ENCODE results near the gene ZNF91. TPM values are rescaled to one million over a fixed set of nuclear protein-coding genes. Genes with fewer than 3 reads are reported as not detected.
A peak's percentile ranks its signal among the peaks of the same experiment; 100 is the strongest.
"Not testable (repeated sequence)": the region's sequence is repeated elsewhere in the genome, so short reads cannot be mapped to it uniquely, and the experiment has no call there.

ZNF91 gene
- total RNA-seq, 4 donors from 2014 or later = 11.7 to 40.4 (median 26.0) TPM

- Histone ChIP-seq H3K27me3 (no peaks in the 10 kb centered on the region), H3K9me3 (no peaks in the 10 kb centered on the region), H3K36me3 (no peaks in the 10 kb centered on the region), H3K27ac (no peak overlapping the region), H3K4me3 (no peak overlapping the region), H3K4me1 (peaks cover 0 to 4% (median 0%) of the 10 kb centered on the region in 3 donors)
- WGBS, 2 donors = 76 to 88% methylated on average over 4 of the region's 4 CpGs
- no peak for DNase-seq
- no peak for TF ChIP-seq CTCF (IDR thresholded peaks at IDR 0.05)
- no peak for TF ChIP-seq POLR2A (IDR thresholded peaks at IDR 0.05)
- intact Hi-C loops (cut with DNase I) = no loop called here
Observed at GRCh38 chr19:23401086-23401610, 5.9 kb upstream of the ZNF91 start.

- TF ChIP-seq CTCF (IDR thresholded peaks at IDR 0.05) (no peak), POLR2A (IDR thresholded peaks at IDR 0.05) (no peak)
- H3K9me3 ChIP-seq = no peaks in the 10 kb centered on the region
- WGBS, 2 donors = 86% methylated on average over 3 of the region's 3 CpGs
- H3K4me3 ChIP-seq = no peak overlapping the region
- no peak overlapping the region for H3K27ac ChIP-seq
- DNase-seq = no peak
- intact Hi-C loops (cut with DNase I) = no loop called here
- H3K27me3 ChIP-seq = no peaks in the 10 kb centered on the region
- no peaks in the 10 kb centered on the region for H3K36me3 ChIP-seq
- H3K4me1 ChIP-seq = peaks cover 4 to 12% (median 4%) of the 10 kb centered on the region in 3 donors
Observed at GRCh38 chr19:23399443-23399842, 4.2 kb upstream of the ZNF91 start.

GRCh38 chr19:23395722-23396117 lies 449 bp upstream of the ZNF91 start:
- DNase-seq; intact Hi-C loops (cut with DNase I); H3K9me3 ChIP-seq; H3K27me3 ChIP-seq: not testable (repeated sequence)
- Histone ChIP-seq H3K27ac (peak overlapping the region in 3 of 4 donors; percentile 91 to 97 (median 94)), H3K36me3 (peaks cover 0 to 22% (median 0%) of the 10 kb centered on the region in 3 donors), H3K4me3 (peak overlapping the region in 3 of 4 donors; percentile 71 to 84 (median 83)), H3K4me1 (peaks cover 12 to 48% (median 14%) of the 10 kb centered on the region in 3 donors)
- WGBS, 2 donors = 92 to 93% methylated on average over 10 of the region's 10 CpGs

GRCh38 chr19:23394511-23394910 lies 760 bp downstream of the ZNF91 start:
- Histone ChIP-seq H3K4me1 (peaks cover 12 to 59% (median 14%) of the 10 kb centered on the region in 3 donors), H3K36me3 (peaks cover 0 to 34% (median 0%) of the 10 kb centered on the region in 3 donors), H3K4me3 (peak overlapping the region; percentile 66 to 84 (median 77)), H3K27me3 (no peaks in the 10 kb centered on the region), H3K9me3 (peaks cover 0 to 15% (median 0%) of the 10 kb centered on the region in 3 donors), H3K27ac (peak overlapping the region; percentile 91 to 97 (median 96))
- TF ChIP-seq CTCF (IDR thresholded peaks at IDR 0.05) (no peak), POLR2A (IDR thresholded peaks at IDR 0.05) (no peak)
- DNase-seq = no peak
- intact Hi-C loops (cut with DNase I) = no loop called here
- WGBS, 2 donors = 1 to 2% methylated on average over 11 of the region's 11 CpGs

GRCh38 chr19:23393121-23393520 lies 2.1 kb downstream of the ZNF91 start:
- Histone ChIP-seq H3K36me3 (peaks cover 0 to 47% (median 5%) of the 10 kb centered on the region in 3 donors), H3K27ac (peak overlapping the region in 2 of 4 donors; percentile 94 to 97), H3K27me3 (no peaks in the 10 kb centered on the region), H3K4me1 (peaks cover 12 to 62% (median 14%) of the 10 kb centered on the region in 3 donors), H3K4me3 (no peak overlapping the region), H3K9me3 (peaks cover 0 to 15% (median 0%) of the 10 kb centered on the region in 3 donors)
- intact Hi-C loops (cut with DNase I) = no loop called here
- TF ChIP-seq CTCF (IDR thresholded peaks at IDR 0.05) (no peak), POLR2A (IDR thresholded peaks at IDR 0.05) (no peak)
- no peak for DNase-seq
- 46 to 50% methylated on average over 1 of the region's 1 CpG for WGBS, 2 donors
